Measurements from ENCODE around the gene CSNK1D.

GRCh38 chr17:82295472-82295814, 21.9 kb upstream of the CSNK1D start:
- TF ChIP-seq EZH2 (IDR thresholded peaks at IDR 0.05; ENCODE audit: insufficient read depth, poor library complexity, severe bottlenecking) = no peak
- TF ChIP-seq EZH2phosphoT487 (IDR thresholded peaks at IDR 0.05; ENCODE audit: insufficient read depth, low read depth) = no peak

Measured in GM23248 (cell line).